ENCODE results near the gene PTPN1. TPM values are rescaled to one million over a fixed set of nuclear protein-coding genes. Genes with fewer than 3 reads are reported as not detected.
A peak's percentile ranks its signal among the peaks of the same experiment; 100 is the strongest.

PTPN1 gene
- total and polyA plus RNA-seq, 2 of the 13 experiments (the other 11 are each of a cell fraction or from before 2014, with no cell fraction given): 17.7 to 37.2 TPM

DNA sequence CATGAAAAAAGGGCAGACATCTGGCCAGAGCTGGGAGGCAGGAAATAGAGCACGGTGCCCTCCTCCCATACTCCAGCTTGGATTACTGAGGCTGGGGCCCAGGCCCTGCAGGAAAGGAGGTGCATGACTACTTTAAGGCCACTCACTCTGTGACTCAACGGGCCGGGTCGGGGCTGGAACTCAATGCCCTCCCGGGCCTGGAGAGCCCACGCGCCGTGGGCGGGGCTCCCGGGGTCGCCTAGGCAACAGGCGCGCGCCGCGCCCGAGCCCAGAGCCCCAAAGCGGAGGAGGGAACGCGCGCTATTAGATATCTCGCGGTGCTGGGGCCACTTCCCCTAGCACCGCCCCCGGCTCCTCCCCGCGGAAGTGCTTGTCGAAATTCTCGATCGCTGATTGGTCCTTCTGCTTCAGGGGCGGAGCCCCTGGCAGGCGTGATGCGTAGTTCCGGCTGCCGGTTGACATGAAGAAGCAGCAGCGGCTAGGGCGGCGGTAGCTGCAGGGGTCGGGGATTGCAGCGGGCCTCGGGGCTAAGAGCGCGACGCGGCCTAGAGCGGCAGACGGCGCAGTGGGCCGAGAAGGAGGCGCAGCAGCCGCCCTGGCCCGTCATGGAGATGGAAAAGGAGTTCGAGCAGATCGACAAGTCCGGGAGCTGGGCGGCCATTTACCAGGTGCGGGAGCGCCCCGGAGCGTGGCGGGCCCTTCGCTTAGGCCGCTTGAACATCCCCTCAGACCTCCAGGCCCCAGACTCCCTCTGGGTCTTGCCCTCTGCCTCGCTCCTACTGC is at the start of gene PTPN1 (continued):
- TF ChIP-seq, protein P1, sequence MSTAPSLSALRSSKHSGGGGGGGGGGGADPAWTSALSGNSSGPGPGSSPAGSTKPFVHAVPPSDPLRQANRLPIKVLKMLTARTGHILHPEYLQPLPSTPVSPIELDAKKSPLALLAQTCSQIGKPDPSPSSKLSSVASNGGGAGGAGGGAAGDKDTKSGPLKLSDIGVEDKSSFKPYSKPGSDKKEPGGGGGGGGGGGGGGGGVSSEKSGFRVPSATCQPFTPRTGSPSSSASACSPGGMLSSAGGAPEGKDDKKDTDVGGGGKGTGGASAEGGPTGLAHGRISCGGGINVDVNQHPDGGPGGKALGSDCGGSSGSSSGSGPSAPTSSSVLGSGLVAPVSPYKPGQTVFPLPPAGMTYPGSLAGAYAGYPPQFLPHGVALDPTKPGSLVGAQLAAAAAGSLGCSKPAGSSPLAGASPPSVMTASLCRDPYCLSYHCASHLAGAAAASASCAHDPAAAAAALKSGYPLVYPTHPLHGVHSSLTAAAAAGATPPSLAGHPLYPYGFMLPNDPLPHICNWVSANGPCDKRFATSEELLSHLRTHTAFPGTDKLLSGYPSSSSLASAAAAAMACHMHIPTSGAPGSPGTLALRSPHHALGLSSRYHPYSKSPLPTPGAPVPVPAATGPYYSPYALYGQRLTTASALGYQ (CRISPR knock-in tag; IDR thresholded peaks at IDR 0.05): 0 out of 2 replicates have a peak, but pooled peaks have one; percentile 71
- TF ChIP-seq ARNT2 (CRISPR knock-in tag; IDR thresholded peaks at IDR 0.05; ENCODE audit: low read depth): peak; percentile 97
- peak; percentile 52; the same call in 1 of the 2 replicates for TF ChIP-seq ZNF839 (CRISPR knock-in tag; IDR thresholded peaks at IDR 0.05; ENCODE audit: borderline replicate concordance)
- TF ChIP-seq ZNF549 (CRISPR knock-in tag; IDR thresholded peaks at IDR 0.05): 0 out of 2 replicates have a peak, but pooled peaks have one; percentile 54
- peak; percentile 66; the same call in 1 of the 2 replicates for TF ChIP-seq SIN3B (IDR thresholded peaks at IDR 0.05; ENCODE audit: low read length)
- TF ChIP-seq ZNF333 (CRISPR knock-in tag; IDR thresholded peaks at IDR 0.05; ENCODE audit: borderline replicate concordance): peak; percentile 51; the same call in 1 of the 2 replicates
- TF ChIP-seq ZNF883 (CRISPR knock-in tag; IDR thresholded peaks at IDR 0.05; ENCODE audit: not compliant biosample characterization): peak; percentile 98
- TF ChIP-seq, protein P2, sequence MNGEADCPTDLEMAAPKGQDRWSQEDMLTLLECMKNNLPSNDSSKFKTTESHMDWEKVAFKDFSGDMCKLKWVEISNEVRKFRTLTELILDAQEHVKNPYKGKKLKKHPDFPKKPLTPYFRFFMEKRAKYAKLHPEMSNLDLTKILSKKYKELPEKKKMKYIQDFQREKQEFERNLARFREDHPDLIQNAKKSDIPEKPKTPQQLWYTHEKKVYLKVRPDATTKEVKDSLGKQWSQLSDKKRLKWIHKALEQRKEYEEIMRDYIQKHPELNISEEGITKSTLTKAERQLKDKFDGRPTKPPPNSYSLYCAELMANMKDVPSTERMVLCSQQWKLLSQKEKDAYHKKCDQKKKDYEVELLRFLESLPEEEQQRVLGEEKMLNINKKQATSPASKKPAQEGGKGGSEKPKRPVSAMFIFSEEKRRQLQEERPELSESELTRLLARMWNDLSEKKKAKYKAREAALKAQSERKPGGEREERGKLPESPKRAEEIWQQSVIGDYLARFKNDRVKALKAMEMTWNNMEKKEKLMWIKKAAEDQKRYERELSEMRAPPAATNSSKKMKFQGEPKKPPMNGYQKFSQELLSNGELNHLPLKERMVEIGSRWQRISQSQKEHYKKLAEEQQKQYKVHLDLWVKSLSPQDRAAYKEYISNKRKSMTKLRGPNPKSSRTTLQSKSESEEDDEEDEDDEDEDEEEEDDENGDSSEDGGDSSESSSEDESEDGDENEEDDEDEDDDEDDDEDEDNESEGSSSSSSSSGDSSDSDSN (CRISPR knock-in tag; IDR thresholded peaks at IDR 0.05): peak; percentile 96
- TF ChIP-seq ZNF34 (CRISPR knock-in tag; IDR thresholded peaks at IDR 0.05; ENCODE audit: borderline replicate concordance): peak; percentile 51; the same call in 1 of the 2 replicates
- peak; percentile 71 for TF ChIP-seq NCOA2 (CRISPR knock-in tag; IDR thresholded peaks at IDR 0.05)
- peak; percentile 71; the same call in 1 of the 2 replicates for TF ChIP-seq NFE2L1 (CRISPR knock-in tag; IDR thresholded peaks at IDR 0.05; ENCODE audit: borderline replicate concordance)
- peak; percentile 90 for TF ChIP-seq MEIS2 (CRISPR knock-in tag; IDR thresholded peaks at IDR 0.05)
- peak; percentile 88 for TF ChIP-seq RCOR2 (CRISPR knock-in tag; IDR thresholded peaks at IDR 0.05)
- TF ChIP-seq, protein P3, sequence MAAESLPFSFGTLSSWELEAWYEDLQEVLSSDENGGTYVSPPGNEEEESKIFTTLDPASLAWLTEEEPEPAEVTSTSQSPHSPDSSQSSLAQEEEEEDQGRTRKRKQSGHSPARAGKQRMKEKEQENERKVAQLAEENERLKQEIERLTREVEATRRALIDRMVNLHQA (CRISPR knock-in tag; IDR thresholded peaks at IDR 0.05): no peak
- TF ChIP-seq, protein P4, sequence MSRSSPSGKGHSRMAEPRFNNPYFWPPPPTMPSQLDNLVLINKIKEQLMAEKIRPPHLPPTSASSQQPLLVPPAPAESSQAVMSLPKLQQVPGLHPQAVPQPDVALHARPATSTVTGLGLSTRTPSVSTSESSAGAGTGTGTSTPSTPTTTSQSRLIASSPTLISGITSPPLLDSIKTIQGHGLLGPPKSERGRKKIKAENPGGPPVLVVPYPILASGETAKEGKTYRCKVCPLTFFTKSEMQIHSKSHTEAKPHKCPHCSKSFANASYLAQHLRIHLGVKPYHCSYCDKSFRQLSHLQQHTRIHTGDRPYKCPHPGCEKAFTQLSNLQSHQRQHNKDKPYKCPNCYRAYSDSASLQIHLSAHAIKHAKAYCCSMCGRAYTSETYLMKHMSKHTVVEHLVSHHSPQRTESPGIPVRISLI (CRISPR knock-in tag; IDR thresholded peaks at IDR 0.05; ENCODE audit: borderline replicate concordance): peak; percentile 74; the same call in 1 of the 2 replicates
- peak; percentile 32; the same call in 1 of the 2 replicates for TF ChIP-seq EEA1 (CRISPR knock-in tag; IDR thresholded peaks at IDR 0.05; ENCODE audit: borderline replicate concordance)
- TF ChIP-seq FOXJ3 (CRISPR knock-in tag; IDR thresholded peaks at IDR 0.05; ENCODE audit: borderline replicate concordance): 0 out of 2 replicates have a peak, but pooled peaks have one; percentile 30
- no peak for TF ChIP-seq REXO4 (CRISPR knock-in tag; IDR thresholded peaks at IDR 0.05; ENCODE audit: borderline replicate concordance)
- TF ChIP-seq SMAD1 (CRISPR knock-in tag; IDR thresholded peaks at IDR 0.05; ENCODE audit: borderline replicate concordance, low read depth): peak; percentile 99
- TF ChIP-seq NR2F2 (IDR thresholded peaks at IDR 0.05; ENCODE audit: borderline replicate concordance, low read depth): 0 out of 2 replicates have a peak, but pooled peaks have one; percentile 48
- TF ChIP-seq, protein P5, sequence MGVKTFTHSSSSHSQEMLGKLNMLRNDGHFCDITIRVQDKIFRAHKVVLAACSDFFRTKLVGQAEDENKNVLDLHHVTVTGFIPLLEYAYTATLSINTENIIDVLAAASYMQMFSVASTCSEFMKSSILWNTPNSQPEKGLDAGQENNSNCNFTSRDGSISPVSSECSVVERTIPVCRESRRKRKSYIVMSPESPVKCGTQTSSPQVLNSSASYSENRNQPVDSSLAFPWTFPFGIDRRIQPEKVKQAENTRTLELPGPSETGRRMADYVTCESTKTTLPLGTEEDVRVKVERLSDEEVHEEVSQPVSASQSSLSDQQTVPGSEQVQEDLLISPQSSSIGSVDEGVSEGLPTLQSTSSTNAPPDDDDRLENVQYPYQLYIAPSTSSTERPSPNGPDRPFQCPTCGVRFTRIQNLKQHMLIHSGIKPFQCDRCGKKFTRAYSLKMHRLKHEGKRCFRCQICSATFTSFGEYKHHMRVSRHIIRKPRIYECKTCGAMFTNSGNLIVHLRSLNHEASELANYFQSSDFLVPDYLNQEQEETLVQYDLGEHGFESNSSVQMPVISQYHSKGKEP (CRISPR knock-in tag; IDR thresholded peaks at IDR 0.05): no peak
